ENCODE measurements around the gene HES2.
A peak's percentile ranks its signal among the peaks of the same experiment; 100 is the strongest.

The HES2 gene

GRCh38 chr1:6450005-6450450 lies 30.3 kb upstream of the HES2 start:
- no peak overlapping the region for H2AFZ ChIP-seq (ENCODE audit: low read depth, low read length, severe bottlenecking)
- no peak overlapping the region for H3K9ac ChIP-seq (ENCODE audit: low read length)
- no peak overlapping the region for H3K4me3 ChIP-seq (ENCODE audit: insufficient read depth, low read length, poor library complexity, severe bottlenecking)
- no peak for TF ChIP-seq CTCF (IDR thresholded peaks at IDR 0.05; ENCODE audit: insufficient read depth, low read length, poor library complexity, severe bottlenecking)
- TF ChIP-seq EZH2phosphoT487 (conservative IDR thresholded peaks at IDR 0.05; ENCODE audit: low read length) = no peak
- H3K27me3 ChIP-seq (ENCODE audit: low read length) = no peaks in the 10 kb centered on the region
- no peaks in the 10 kb centered on the region for H3K79me2 ChIP-seq (ENCODE audit: insufficient read depth, low read length)
- no peak overlapping the region for H3K27ac ChIP-seq (ENCODE audit: low read depth, low read length)
- no peaks in the 10 kb centered on the region for H3K9me3 ChIP-seq (ENCODE audit: insufficient read depth, low read length)
- H3K9me2 ChIP-seq (replicated peaks; ENCODE audit: insufficient read depth, low read length) = no peaks in the 10 kb centered on the region
- H3F3A ChIP-seq (ENCODE audit: insufficient read depth) = no peaks in the 10 kb centered on the region
- H4K20me1 ChIP-seq (ENCODE audit: low read depth, low read length) = no peaks in the 10 kb centered on the region
- H3K36me3 ChIP-seq (ENCODE audit: low read length) = no peaks in the 10 kb centered on the region
- no peak overlapping the region for H3K4me2 ChIP-seq (ENCODE audit: low read depth, low read length, poor library complexity, severe bottlenecking)

GRCh38 chr1:6448749-6449631 lies 29.3 kb upstream of the HES2 start:
- TF ChIP-seq EZH2phosphoT487 (conservative IDR thresholded peaks at IDR 0.05; ENCODE audit: low read length) (no peak), CTCF (IDR thresholded peaks at IDR 0.05; ENCODE audit: insufficient read depth, low read length, poor library complexity, severe bottlenecking) (no peak)
- H3K4me3 ChIP-seq (ENCODE audit: insufficient read depth, low read length, poor library complexity, severe bottlenecking) = no peak overlapping the region
- H4K20me1 ChIP-seq (ENCODE audit: low read depth, low read length) = no peaks in the 10 kb centered on the region
- H3K36me3 ChIP-seq (ENCODE audit: low read length) = no peaks in the 10 kb centered on the region
- no peak overlapping the region for H3K27ac ChIP-seq (ENCODE audit: low read depth, low read length)
- H3F3A ChIP-seq (ENCODE audit: insufficient read depth) = no peaks in the 10 kb centered on the region
- H2AFZ ChIP-seq (ENCODE audit: low read depth, low read length, severe bottlenecking) = no peak overlapping the region
- H3K9ac ChIP-seq (ENCODE audit: low read length) = no peak overlapping the region
- H3K9me3 ChIP-seq (ENCODE audit: insufficient read depth, low read length) = no peaks in the 10 kb centered on the region
- no peak overlapping the region for H3K4me2 ChIP-seq (ENCODE audit: low read depth, low read length, poor library complexity, severe bottlenecking)
- no peaks in the 10 kb centered on the region for H3K27me3 ChIP-seq (ENCODE audit: low read length)
- H3K9me2 ChIP-seq (replicated peaks; ENCODE audit: insufficient read depth, low read length) = no peaks in the 10 kb centered on the region
- H3K79me2 ChIP-seq (ENCODE audit: insufficient read depth, low read length) = no peaks in the 10 kb centered on the region

GRCh38 chr1:6447818-6448748 lies 28.4 kb upstream of the HES2 start:
- no peaks in the 10 kb centered on the region for H3K9me2 ChIP-seq (replicated peaks; ENCODE audit: insufficient read depth, low read length)
- no peaks in the 10 kb centered on the region for H3K79me2 ChIP-seq (ENCODE audit: insufficient read depth, low read length)
- peak overlapping the region; percentile 20; the same call in 1 of the 2 replicates for H3K9ac ChIP-seq (ENCODE audit: low read length)
- H4K20me1 ChIP-seq (ENCODE audit: low read depth, low read length) = no peaks in the 10 kb centered on the region
- no peaks in the 10 kb centered on the region for H3K27me3 ChIP-seq (ENCODE audit: low read length)
- H3K4me2 ChIP-seq (ENCODE audit: low read depth, low read length, poor library complexity, severe bottlenecking) = peak overlapping the region; percentile 39
- H3K4me3 ChIP-seq (ENCODE audit: insufficient read depth, low read length, poor library complexity, severe bottlenecking) = peak overlapping the region; percentile 21
- no peak overlapping the region for H3K27ac ChIP-seq (ENCODE audit: low read depth, low read length)
- no peaks in the 10 kb centered on the region for H3K36me3 ChIP-seq (ENCODE audit: low read length)
- TF ChIP-seq EZH2phosphoT487 (conservative IDR thresholded peaks at IDR 0.05; ENCODE audit: low read length) (no peak), CTCF (IDR thresholded peaks at IDR 0.05; ENCODE audit: insufficient read depth, low read length, poor library complexity, severe bottlenecking) (no peak)
- H3K9me3 ChIP-seq (ENCODE audit: insufficient read depth, low read length) = no peaks in the 10 kb centered on the region
- no peak overlapping the region for H2AFZ ChIP-seq (ENCODE audit: low read depth, low read length, severe bottlenecking)
- H3F3A ChIP-seq (ENCODE audit: insufficient read depth) = no peaks in the 10 kb centered on the region
